GM19240 (cell line): Measurements from ENCODE around the gene TUBA4B.

ENCODE experiments used
- DNase-seq: peaks from one replicate; pipeline ENCODE4 v3.0.0; 2011; ENCODE audit warnings: low spot score; ENCODE audit not compliant: insufficient read length

TUBA4B gene

GRCh38 chr2:219218732-219219701 is 34.0 kb upstream of the TUBA4B start, which contains the start of gene ABCB6:
TSS of gene ABCB6 (minus strand) at chr2:219218958. CDS start at chr2:219218673, 285 bp downstream.
- DNase-seq: peak; percentile 95

GRCh38 chr2:219219784-219220532 is 33.1 kb upstream of the TUBA4B start:
- DNase-seq: no peak

GRCh38 chr2:219220652-219221402 is 32.2 kb upstream of the TUBA4B start:
- DNase-seq: no peak

- DNase-seq: no peak
Measured at GRCh38 chr2:219221957-219222518, 31.0 kb upstream of the TUBA4B start.

GRCh38 chr2:219223831-219224610 is 29.0 kb upstream of the TUBA4B start:
- DNase-seq: no peak

GRCh38 chr2:219225350-219225749 is 27.7 kb upstream of the TUBA4B start:
- DNase-seq: no peak

- DNase-seq: no peak
Measured at GRCh38 chr2:219228041-219228910, 24.8 kb upstream of the TUBA4B start.

- no peak for DNase-seq
Measured at GRCh38 chr2:219228911-219229304, 24.1 kb upstream of the TUBA4B start.

GRCh38 chr2:219229305-219230058 is 23.6 kb upstream of the TUBA4B start, which contains the start of the genes ANKZF1 and ATG9A:
TSS of gene ANKZF1 (plus strand) at chr2:219229806. CDS start at chr2:219230258, 452 bp downstream.
TSS of gene ATG9A (minus strand) at chr2:219229636. CDS start at chr2:219228024, 1,612 bp downstream.
- DNase-seq: peak; percentile 99

GRCh38 chr2:219230059-219230540 is 22.9 kb upstream of the TUBA4B start:
- peak; percentile 55 for DNase-seq

- DNase-seq: no peak
Measured at GRCh38 chr2:219234331-219234730, 18.7 kb upstream of the TUBA4B start.

GRCh38 chr2:219243291-219243761 is 9.7 kb upstream of the TUBA4B start:
- DNase-seq: no peak

GRCh38 chr2:219244789-219245147 is 8.3 kb upstream of the TUBA4B start:
- no peak for DNase-seq

- DNase-seq: peak; percentile 98
Measured at GRCh38 chr2:219245148-219245898, 7.7 kb upstream of the TUBA4B start, which contains the start of the genes GLB1L and STK16. TSS of gene GLB1L (minus strand) at chr2:219245444. CDS start at chr2:219243573, 1,871 bp downstream. TSS of gene STK16 (plus strand) at chr2:219245479. CDS start at chr2:219246000, 521 bp downstream.

GRCh38 chr2:219245899-219246230 is 7.2 kb upstream of the TUBA4B start:
- DNase-seq: no peak

- DNase-seq: no peak
Measured at GRCh38 chr2:219246559-219246958, 6.5 kb upstream of the TUBA4B start.
